Glutamatergic neuron (in vitro differentiated cells): ENCODE results near the gene PCNX2. TPM values are rescaled to one million over a fixed set of nuclear protein-coding genes. Genes with fewer than 3 reads are reported as not detected.

Experiments
- DNase-seq: peaks from one replicate; pipeline ENCODE4 v3.0.0; 2022
- H3K27ac Mint-ChIP-seq: one replicate; pipeline ENCODE4 v1.8.0; 2020; ENCODE audit warnings: mild to moderate bottlenecking, mixed read lengths, inconsistent platforms; ENCODE audit not compliant: unreplicated experiment
- H3K27me3 Mint-ChIP-seq: one replicate; pipeline ENCODE4 v1.8.0; 2020; ENCODE audit warnings: mild to moderate bottlenecking, moderate library complexity, mixed read lengths, inconsistent platforms; ENCODE audit not compliant: unreplicated experiment
- H3K36me3 Mint-ChIP-seq: one replicate; pipeline ENCODE4 v1.8.0; 2020; ENCODE audit warnings: mild to moderate bottlenecking, mixed read lengths, inconsistent platforms; ENCODE audit not compliant: unreplicated experiment
- H3K4me1 Mint-ChIP-seq: one replicate; pipeline ENCODE4 v1.8.0; 2020; ENCODE audit warnings: mild to moderate bottlenecking, low read depth, mixed read lengths, inconsistent platforms; ENCODE audit not compliant: unreplicated experiment
- H3K4me3 Mint-ChIP-seq: one replicate; pipeline ENCODE4 v1.8.0; 2020; ENCODE audit warnings: mild to moderate bottlenecking, mixed read lengths, inconsistent platforms; ENCODE audit not compliant: unreplicated experiment
- H3K9me3 Mint-ChIP-seq: one replicate; pipeline ENCODE4 v1.8.0; 2020; ENCODE audit warnings: mild to moderate bottlenecking, moderate library complexity, mixed read lengths, inconsistent platforms; ENCODE audit not compliant: unreplicated experiment
- CTCF ChIP-seq: fragments of 200-600 bp; sonication (generic); IDR thresholded peaks from one replicate; pipeline ENCODE4 v1.5.0; 2021; ENCODE audit not compliant: partially characterized antibody, unreplicated experiment
- total RNA-seq: library from RNA; stranded (reverse); fragmentation: NEBNext Ultra II Directional; extraction: Animal tissue kit (Norgen Biotek cat#: 25700); gene quantifications from one replicate; pipeline ENCODE4 v1.2.1, GENCODE V29; 2021; ENCODE audit not compliant: unreplicated experiment

The PCNX2 gene
- total RNA-seq, 1 donor from 2014 or later, result 44.5 TPM

- Mint-ChIP-seq H3K9me3 (peaks cover 6% of the 10 kb centered on the region), H3K27ac (peak overlapping the region; percentile 57), H3K4me3 (peak overlapping the region; percentile 22), H3K4me1 (peaks cover 52% of the 10 kb centered on the region), H3K27me3 (no peaks in the 10 kb centered on the region), H3K36me3 (no peaks in the 10 kb centered on the region)
- TF ChIP-seq CTCF, result no peak
- DNase-seq, result no peak
Measured at GRCh38 chr1:233094691-233095090, 200.8 kb downstream of the PCNX2 start.

GRCh38 chr1:233094269-233094668 lies 201.3 kb downstream of the PCNX2 start:
- TF ChIP-seq CTCF, result no peak
- Mint-ChIP-seq H3K4me3 (no peak overlapping the region), H3K27me3 (no peaks in the 10 kb centered on the region), H3K27ac (no peak overlapping the region), H3K4me1 (peaks cover 47% of the 10 kb centered on the region), H3K9me3 (peaks cover 6% of the 10 kb centered on the region), H3K36me3 (no peaks in the 10 kb centered on the region)
- DNase-seq, result no peak

GRCh38 chr1:233090746-233091494 lies 204.6 kb downstream of the PCNX2 start:
- no peak for TF ChIP-seq CTCF
- Mint-ChIP-seq H3K36me3 (no peaks in the 10 kb centered on the region), H3K27ac (no peak overlapping the region), H3K27me3 (peaks cover 1% of the 10 kb centered on the region), H3K4me3 (no peak overlapping the region), H3K4me1 (peaks cover 45% of the 10 kb centered on the region), H3K9me3 (peaks cover 4% of the 10 kb centered on the region)
- no peak for DNase-seq

DNA sequence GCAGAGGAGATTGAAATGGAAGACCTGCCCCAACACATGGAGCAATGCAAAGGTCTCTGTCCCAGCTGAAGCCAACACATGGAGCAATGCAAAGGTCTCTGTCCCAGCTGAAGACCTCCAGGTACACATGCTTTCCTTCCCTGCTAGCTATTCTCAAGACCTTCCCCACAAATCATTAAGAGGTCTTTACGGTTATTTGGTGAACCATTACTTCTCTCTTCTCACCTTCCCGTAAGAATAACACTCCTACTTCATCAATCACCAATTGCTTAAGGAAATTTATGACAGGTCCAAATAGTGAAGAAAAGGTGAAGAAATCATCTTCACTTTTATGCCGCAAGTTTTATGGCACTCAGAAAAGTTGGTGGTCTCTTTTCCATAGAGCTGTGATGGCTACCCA lies 206.3 kb downstream of the PCNX2 start:
- Mint-ChIP-seq H3K36me3 (no peaks in the 10 kb centered on the region), H3K4me1 (peaks cover 31% of the 10 kb centered on the region)

More for the DNA sequence above, 206.3 kb downstream of the PCNX2 start:
- no peak overlapping the region for H3K27ac Mint-ChIP-seq
- no peak overlapping the region for H3K4me3 Mint-ChIP-seq
- DNase-seq, result no peak
- peaks cover 2% of the 10 kb centered on the region for H3K27me3 Mint-ChIP-seq
- TF ChIP-seq CTCF, result no peak
- peaks cover 2% of the 10 kb centered on the region for H3K9me3 Mint-ChIP-seq
